Activated gamma-delta T cell treated with anti-CD3 and anti-CD28 coated beads, Interleukin-2, amount 50 U/mL, for 16 hours (primary cell): ENCODE data around the gene DNM2.

Experiments used
- DNase-seq: peaks from one replicate; pipeline ENCODE4 v3.0.0-alpha.2; 2020; ENCODE audit warnings: low read depth

DNM2 gene

GRCh38 chr19:10780368-10780767, 62.5 kb downstream of the DNM2 start:
- no peak for DNase-seq

GRCh38 chr19:10782795-10783194, 64.9 kb downstream of the DNM2 start:
- DNase-seq = no peak

- DNase-seq = no peak
Measured at GRCh38 chr19:10784257-10784656, 66.4 kb downstream of the DNM2 start.

GRCh38 chr19:10788146-10788545, 70.3 kb downstream of the DNM2 start:
- DNase-seq = no peak

GRCh38 chr19:10789866-10790265, 72.0 kb downstream of the DNM2 start:
- no peak for DNase-seq

- DNase-seq = no peak
Measured at GRCh38 chr19:10796653-10797052, 78.8 kb downstream of the DNM2 start.

GRCh38 chr19:10797078-10797477, 79.2 kb downstream of the DNM2 start:
- peak; percentile 64 for DNase-seq

- peak; percentile 94 for DNase-seq
Measured at GRCh38 chr19:10797541-10798256, 79.8 kb downstream of the DNM2 start.

- no peak for DNase-seq
Measured at GRCh38 chr19:10800488-10800887, 82.6 kb downstream of the DNM2 start.

- no peak for DNase-seq
Measured at GRCh38 chr19:10802479-10802878, 84.6 kb downstream of the DNM2 start.

- no peak for DNase-seq
Measured at GRCh38 chr19:10803252-10803651, 85.4 kb downstream of the DNM2 start.

GRCh38 chr19:10805065-10805757, 87.3 kb downstream of the DNM2 start:
- no peak for DNase-seq

- DNase-seq = no peak
Measured at GRCh38 chr19:10805758-10806247, 87.9 kb downstream of the DNM2 start.

GRCh38 chr19:10808937-10809649, 91.2 kb downstream of the DNM2 start:
- no peak for DNase-seq

- DNase-seq = no peak
Measured at GRCh38 chr19:10809651-10810285, 91.9 kb downstream of the DNM2 start.

- no peak for DNase-seq
Measured at GRCh38 chr19:10811391-10812111, 93.7 kb downstream of the DNM2 start.

GRCh38 chr19:10812196-10812595, 94.3 kb downstream of the DNM2 start:
- DNase-seq = no peak

GRCh38 chr19:10812902-10813404, 95.1 kb downstream of the DNM2 start:
- no peak for DNase-seq

- no peak for DNase-seq
Measured at GRCh38 chr19:10815007-10815536, 97.2 kb downstream of the DNM2 start.

GRCh38 chr19:10815969-10816644, 98.2 kb downstream of the DNM2 start:
- DNase-seq = no peak

GRCh38 chr19:10816691-10817090, 98.8 kb downstream of the DNM2 start:
- DNase-seq = no peak
